Activated naive CD4-positive, alpha-beta T cell treated with anti-CD3 and anti-CD28 coated beads, Interleukin-2, amount 50 U/mL, for 72 hours (primary cell): ENCODE results near the gene PTAFR. TPM values are rescaled to one million over a fixed set of nuclear protein-coding genes. Genes with fewer than 3 reads are reported as not detected.
A peak's percentile ranks its signal among the peaks of the same experiment; 100 is the strongest.

Experiments used
- ATAC-seq, 2 donors: fragments of 150-1000 bp; cut with Tn5 transposase; 2 replicates each; pipeline ENCODE4 v1.10.0; 2021; ENCODE audit warnings: mild to moderate bottlenecking in 2 of 2, moderate library complexity in 2 of 2
- DNase-seq, 2 donors: peaks; one replicate each; pipeline ENCODE4 v3.0.0; 2021 to 2022; ENCODE audit warnings: low spot score in 2 of 2
- H3K27ac Mint-ChIP-seq, 2 donors: one replicate each; pipeline ENCODE4 v1.8.0; 2022; ENCODE audit warnings: mild to moderate bottlenecking in 2 of 2, mixed read lengths in 2 of 2
- H3K36me3 Mint-ChIP-seq, 2 donors: one replicate each; pipeline ENCODE4 v1.8.0; 2022; ENCODE audit warnings: mixed read lengths in 2 of 2
- H3K9me3 Mint-ChIP-seq, 2 donors: one replicate each; pipeline ENCODE4 v1.8.0; 2022; ENCODE audit warnings: mixed read lengths in 2 of 2
- total RNA-seq, 2 donors: library from RNA; stranded (reverse); gene quantifications; one replicate each; pipeline ENCODE4 v1.2.3, GENCODE V29; 2022

The PTAFR gene, protein sequence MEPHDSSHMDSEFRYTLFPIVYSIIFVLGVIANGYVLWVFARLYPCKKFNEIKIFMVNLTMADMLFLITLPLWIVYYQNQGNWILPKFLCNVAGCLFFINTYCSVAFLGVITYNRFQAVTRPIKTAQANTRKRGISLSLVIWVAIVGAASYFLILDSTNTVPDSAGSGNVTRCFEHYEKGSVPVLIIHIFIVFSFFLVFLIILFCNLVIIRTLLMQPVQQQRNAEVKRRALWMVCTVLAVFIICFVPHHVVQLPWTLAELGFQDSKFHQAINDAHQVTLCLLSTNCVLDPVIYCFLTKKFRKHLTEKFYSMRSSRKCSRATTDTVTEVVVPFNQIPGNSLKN
- under 1 TPM; 0.06 to 0.07 TPM for total RNA-seq

GRCh38 chr1:28176492-28177470 lies at the start of gene PTAFR:
PTAFR (minus strand) TSS chr1:28176690; CDS start chr1:28151021, 25,669 bp downstream.
- ATAC-seq (no peak), DNase-seq (no peak)
- Mint-ChIP-seq H3K9me3 (no peaks in the 10 kb centered on the region), H3K27ac (no peak within 1 kb of the TSS), H3K36me3 (no peaks in the 10 kb centered on the region)

DNA sequence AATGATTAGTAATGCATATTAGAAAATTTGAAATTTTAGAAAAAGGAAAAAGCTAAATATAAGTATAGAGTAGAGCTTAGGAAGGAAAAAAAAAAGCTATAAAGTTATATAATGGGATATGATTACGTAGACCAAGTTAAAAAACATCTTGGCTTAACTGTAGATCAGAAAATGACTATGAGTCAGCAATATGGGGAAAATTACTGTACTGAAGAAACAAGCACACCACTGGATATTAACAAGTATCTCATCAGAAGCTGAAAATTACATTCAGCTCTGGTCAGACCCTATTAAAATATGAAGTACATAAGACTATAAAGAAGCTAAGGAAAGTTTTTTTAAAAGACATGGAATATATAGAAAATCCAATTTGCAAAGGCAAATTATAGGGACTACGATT lies 36.8 kb upstream of the PTAFR start:
- peaks cover 5% of the 10 kb centered on the region in 2 donors for H3K36me3 Mint-ChIP-seq
- DNase-seq (no peak), ATAC-seq (no peak)
- no peaks in the 10 kb centered on the region for H3K9me3 Mint-ChIP-seq
- H3K27ac Mint-ChIP-seq = no peak overlapping the region

GRCh38 chr1:28209700-28210099 lies 33.2 kb upstream of the PTAFR start:
- Mint-ChIP-seq H3K27ac (no peak overlapping the region), H3K36me3 (peaks cover 5 to 6% of the 10 kb centered on the region in 2 donors), H3K9me3 (no peaks in the 10 kb centered on the region)
- no peak for DNase-seq
- no peak for ATAC-seq

- no peaks in the 10 kb centered on the region for H3K9me3 Mint-ChIP-seq
- H3K36me3 Mint-ChIP-seq = peaks cover 8 to 13% of the 10 kb centered on the region in 2 donors
- peak in 1 of 2 donors; percentile 53 for DNase-seq
- ATAC-seq = peak in 1 of 2 donors; percentile 83
- no peak overlapping the region for H3K27ac Mint-ChIP-seq
These were observed 32.4 kb upstream of the PTAFR start for GRCh38 chr1:28208818-28209441.

DNA sequence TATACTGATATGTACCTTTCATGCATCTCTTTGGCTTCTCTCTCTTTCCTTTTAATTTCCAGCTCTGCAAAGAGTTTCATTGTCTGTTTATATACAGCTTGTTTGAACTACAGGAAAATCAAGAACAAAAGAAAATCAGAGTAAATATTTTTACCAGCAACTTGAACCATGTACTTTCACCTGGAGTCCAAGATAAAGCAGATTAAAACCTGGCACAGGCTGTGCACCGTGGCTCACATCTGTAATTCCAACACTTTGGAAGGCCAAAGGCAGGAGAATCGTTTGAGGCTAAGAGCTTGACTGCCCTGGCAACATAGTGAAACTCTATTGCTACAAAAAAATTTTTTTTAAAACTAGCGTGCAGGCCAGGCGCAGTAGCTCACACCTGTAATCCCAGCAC lies 28.8 kb upstream of the PTAFR start:
- H3K27ac Mint-ChIP-seq = no peak overlapping the region
- H3K36me3 Mint-ChIP-seq = peaks cover 30 to 43% of the 10 kb centered on the region in 2 donors
- ATAC-seq (no peak), DNase-seq (no peak)
- H3K9me3 Mint-ChIP-seq = no peaks in the 10 kb centered on the region

GRCh38 chr1:28200234-28200873 lies 23.9 kb upstream of the PTAFR start:
- no peak for ATAC-seq
- peak overlapping the region; percentile 84 to 95 for H3K27ac Mint-ChIP-seq
- H3K9me3 Mint-ChIP-seq = peaks cover 4 to 15% of the 10 kb centered on the region in 2 donors
- peaks cover 49 to 64% of the 10 kb centered on the region in 2 donors for H3K36me3 Mint-ChIP-seq
- DNase-seq = no peak

- ATAC-seq = peak; percentile 92 to 93
- peaks cover 4 to 15% of the 10 kb centered on the region in 2 donors for H3K9me3 Mint-ChIP-seq
- peaks cover 49 to 64% of the 10 kb centered on the region in 2 donors for H3K36me3 Mint-ChIP-seq
- peak; percentile 68 to 76 for DNase-seq
- H3K27ac Mint-ChIP-seq = peak overlapping the region; percentile 84 to 95
These were observed 23.1 kb upstream of the PTAFR start for GRCh38 chr1:28199328-28200233.

DNA sequence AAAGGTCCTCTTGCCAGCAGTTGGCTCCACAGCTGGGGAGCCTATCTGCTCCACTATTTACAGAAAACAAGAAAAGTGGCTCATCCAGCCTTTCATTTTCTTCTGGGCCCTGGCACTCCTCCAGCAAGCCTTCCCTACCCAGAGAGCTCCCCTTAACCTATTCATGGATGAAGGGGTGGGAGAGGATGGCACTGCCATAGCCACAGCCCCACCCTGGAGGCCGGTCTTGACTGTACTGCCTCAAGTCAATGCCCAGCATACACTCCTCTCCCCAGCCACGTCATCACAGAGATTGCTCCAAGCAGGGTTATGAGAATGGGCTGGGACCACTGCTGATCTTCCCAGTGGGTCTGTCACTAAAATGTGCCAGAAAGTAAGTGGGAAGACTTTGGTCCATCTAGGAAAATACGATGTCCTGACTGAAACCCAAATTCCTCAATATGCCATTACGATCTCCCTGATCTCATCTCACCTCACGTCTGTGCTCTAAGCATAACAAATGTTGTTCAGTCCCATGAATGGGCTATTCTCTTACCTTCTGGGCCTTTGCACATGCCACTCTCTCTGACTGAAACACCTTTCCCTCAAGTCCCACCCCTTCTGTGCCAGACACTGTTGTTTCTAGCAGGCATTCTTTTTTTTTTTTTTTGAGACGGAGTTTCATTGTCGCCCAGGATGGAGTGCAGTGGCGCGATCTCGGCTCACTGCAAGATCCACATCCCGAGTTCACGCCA lies 21.4 kb upstream of the PTAFR start:
- ATAC-seq (no peak), DNase-seq (peak in 1 of 2 donors; percentile 11)
- H3K36me3 Mint-ChIP-seq = peaks cover 36 to 46% of the 10 kb centered on the region in 2 donors
- peak overlapping the region in 1 of 2 donors; percentile 84 for H3K27ac Mint-ChIP-seq
- H3K9me3 Mint-ChIP-seq = peaks cover 4 to 15% of the 10 kb centered on the region in 2 donors

GRCh38 chr1:28196330-28196729 lies 19.8 kb upstream of the PTAFR start:
- peaks cover 33 to 37% of the 10 kb centered on the region in 2 donors for H3K36me3 Mint-ChIP-seq
- DNase-seq = peak in 1 of 2 donors; percentile 13
- no peak overlapping the region for H3K27ac Mint-ChIP-seq
- peaks cover 4 to 15% of the 10 kb centered on the region in 2 donors for H3K9me3 Mint-ChIP-seq
- no peak for ATAC-seq

DNA sequence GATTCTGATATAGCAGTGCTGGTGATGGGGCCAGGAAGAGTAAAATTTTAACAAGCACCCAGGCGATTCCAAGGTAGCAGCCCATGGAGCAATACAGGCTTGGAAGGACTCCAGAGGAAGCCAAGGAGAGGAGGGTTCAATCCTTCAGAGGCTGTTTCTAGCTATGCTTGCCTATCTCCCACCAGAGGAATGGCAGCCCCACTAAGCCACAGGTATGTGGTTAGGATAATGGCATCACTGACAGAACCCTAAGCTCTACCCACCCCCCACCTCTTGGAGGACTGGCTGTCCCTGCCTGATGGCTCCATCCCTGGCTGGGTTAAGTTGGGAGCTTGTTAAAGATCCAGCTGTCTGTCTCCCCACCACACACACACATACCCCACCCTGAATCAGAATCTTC lies 19.3 kb upstream of the PTAFR start:
- peak in 1 of 2 donors; percentile 6 for DNase-seq
- ATAC-seq = no peak
- peaks cover 4 to 15% of the 10 kb centered on the region in 2 donors for H3K9me3 Mint-ChIP-seq

GRCh38 chr1:28194326-28195035 lies 18.0 kb upstream of the PTAFR start:
- Mint-ChIP-seq H3K9me3 (peaks cover 4 to 15% of the 10 kb centered on the region in 2 donors), H3K27ac (no peak overlapping the region), H3K36me3 (peaks cover 20 to 22% of the 10 kb centered on the region in 2 donors)
- peak in 1 of 2 donors; percentile 44 for DNase-seq
- ATAC-seq = no peak

More for the DNA sequence above, 19.3 kb upstream of the PTAFR start:
- no peak overlapping the region for H3K27ac Mint-ChIP-seq
- peaks cover 28 to 32% of the 10 kb centered on the region in 2 donors for H3K36me3 Mint-ChIP-seq

DNA sequence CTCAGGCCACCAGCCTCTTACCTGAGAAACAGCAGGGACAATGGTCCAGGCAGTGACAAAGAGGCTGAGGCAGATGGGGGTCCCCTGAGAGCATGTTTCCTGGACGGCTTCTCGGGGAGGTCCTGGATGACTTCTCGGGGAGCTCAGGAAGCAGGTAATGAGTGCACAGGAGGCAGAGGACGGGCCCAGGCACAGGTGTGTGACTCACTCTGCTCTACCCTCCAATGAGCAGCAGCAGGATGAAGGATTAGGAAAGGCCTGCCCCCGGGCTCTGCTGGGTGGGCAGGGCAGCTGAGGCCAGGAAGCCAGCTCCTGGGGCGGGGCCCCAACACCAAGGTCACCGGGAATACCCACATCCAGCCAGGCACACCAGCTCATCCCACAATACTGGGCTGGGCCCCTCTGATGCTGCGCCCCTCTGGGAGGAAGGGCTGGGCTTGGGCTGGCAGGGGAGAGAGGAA lies 17.2 kb upstream of the PTAFR start:
- ATAC-seq (no peak), DNase-seq (peak in 1 of 2 donors; percentile 48)
- Mint-ChIP-seq H3K9me3 (peaks cover 0 to 7% of the 10 kb centered on the region in 2 donors), H3K27ac (no peak overlapping the region), H3K36me3 (peaks cover 12 to 15% of the 10 kb centered on the region in 2 donors)

DNA sequence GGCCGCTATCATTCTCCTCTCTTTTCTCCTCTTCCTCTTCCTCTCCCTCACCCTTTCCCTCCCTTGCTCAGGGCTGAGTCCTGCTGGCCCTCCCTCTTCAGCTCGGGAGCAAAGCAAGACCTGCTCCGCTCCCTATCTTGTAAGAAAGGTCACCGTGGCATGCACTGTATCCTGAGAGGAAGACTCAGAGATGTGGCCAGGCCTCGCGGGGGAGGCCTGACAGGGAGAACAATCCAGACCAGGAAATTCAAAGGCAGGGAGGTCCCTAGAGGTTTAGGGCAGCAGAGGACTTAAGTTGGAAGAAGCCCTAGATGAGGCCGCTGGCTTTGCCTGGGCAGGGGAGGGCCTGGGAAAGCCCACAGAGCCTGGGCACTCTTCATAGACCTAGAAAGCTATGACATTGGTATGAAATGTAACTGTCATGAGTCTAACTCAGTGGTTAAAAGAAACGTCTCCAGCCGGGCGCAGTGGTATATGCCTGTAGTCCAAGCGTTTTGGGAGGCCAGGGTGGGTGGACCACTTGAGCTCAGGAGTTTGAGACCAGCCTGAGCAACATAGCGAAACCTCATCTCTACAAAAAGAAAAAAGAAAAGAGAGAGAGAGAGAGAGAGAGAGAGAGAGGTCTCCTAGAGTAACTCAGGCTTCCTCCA lies 14.6 kb upstream of the PTAFR start:
- ATAC-seq (no peak), DNase-seq (peak in 1 of 2 donors; percentile 38)
- no peak overlapping the region for H3K27ac Mint-ChIP-seq
- H3K9me3 Mint-ChIP-seq = no peaks in the 10 kb centered on the region
- no peaks in the 10 kb centered on the region for H3K36me3 Mint-ChIP-seq
